Medulla oblongata (tissue), 1 donor: ENCODE data around the gene PRKCA.
A peak's percentile ranks its signal among the peaks of the same experiment; 100 is the strongest.
"Not testable (repeated sequence)": the region's sequence is repeated elsewhere in the genome, so short reads cannot be mapped to it uniquely, and the experiment has no call there.

Experiments used
- DNase-seq: peaks from one replicate; pipeline ENCODE4 v3.0.0-alpha.2; 2015; ENCODE audit errors: extremely low spot score

The PRKCA gene

DNA sequence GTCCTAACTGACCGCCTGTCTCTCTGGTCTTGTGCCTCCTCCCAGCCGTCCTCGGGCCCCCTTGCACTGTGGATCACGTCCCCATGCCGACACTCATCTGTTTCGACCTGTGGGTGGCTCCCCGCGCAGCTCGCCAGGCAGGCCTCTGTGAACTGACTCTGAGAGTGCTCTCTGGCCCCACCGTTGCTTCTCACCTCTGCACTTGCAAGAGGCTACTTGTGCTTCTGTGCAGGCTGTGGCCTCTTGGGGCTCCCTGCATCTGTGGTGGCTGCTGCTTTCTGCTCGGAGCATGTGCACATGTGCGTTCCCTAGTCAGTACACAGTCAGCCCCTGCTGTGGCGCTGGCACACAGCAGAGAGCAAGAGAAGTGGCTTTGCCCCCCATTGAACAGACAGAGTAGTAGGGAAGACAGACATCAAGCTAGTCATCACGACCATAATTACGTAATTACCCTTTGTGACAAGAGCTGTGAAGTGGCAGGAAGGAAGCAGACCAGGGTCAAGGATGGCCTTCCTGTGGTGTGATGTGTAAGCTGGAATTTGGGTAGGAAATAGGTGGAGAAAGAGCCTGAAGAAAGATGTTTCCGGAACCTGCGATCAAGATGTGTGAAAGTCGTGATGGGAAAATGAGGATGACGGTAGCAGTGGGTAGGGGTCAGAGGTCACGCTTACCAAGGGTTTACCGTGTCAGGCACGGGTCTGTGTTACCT lies 276.5 kb downstream of the PRKCA start:
- DNase-seq = no peak

DNA sequence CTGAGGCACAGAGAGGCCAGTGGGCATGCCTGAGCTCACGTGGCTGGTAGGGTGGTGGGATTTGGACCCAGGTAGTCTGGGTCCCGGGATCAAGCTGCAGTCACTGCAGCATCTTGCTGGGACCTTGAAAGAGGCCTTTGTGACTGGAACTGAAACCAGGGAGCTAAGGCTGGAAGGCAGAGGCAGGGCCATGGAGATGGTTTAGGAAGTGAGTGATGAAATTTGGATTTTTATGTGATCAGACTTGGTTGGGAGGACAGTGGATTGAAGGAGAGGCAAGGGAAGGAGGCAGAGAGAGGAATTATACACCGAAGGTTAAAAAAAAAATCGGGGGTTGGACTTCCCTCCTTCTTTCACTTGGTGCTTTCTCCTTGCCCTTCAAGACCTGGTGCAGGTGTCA lies 277.1 kb downstream of the PRKCA start:
- no peak for DNase-seq

DNA sequence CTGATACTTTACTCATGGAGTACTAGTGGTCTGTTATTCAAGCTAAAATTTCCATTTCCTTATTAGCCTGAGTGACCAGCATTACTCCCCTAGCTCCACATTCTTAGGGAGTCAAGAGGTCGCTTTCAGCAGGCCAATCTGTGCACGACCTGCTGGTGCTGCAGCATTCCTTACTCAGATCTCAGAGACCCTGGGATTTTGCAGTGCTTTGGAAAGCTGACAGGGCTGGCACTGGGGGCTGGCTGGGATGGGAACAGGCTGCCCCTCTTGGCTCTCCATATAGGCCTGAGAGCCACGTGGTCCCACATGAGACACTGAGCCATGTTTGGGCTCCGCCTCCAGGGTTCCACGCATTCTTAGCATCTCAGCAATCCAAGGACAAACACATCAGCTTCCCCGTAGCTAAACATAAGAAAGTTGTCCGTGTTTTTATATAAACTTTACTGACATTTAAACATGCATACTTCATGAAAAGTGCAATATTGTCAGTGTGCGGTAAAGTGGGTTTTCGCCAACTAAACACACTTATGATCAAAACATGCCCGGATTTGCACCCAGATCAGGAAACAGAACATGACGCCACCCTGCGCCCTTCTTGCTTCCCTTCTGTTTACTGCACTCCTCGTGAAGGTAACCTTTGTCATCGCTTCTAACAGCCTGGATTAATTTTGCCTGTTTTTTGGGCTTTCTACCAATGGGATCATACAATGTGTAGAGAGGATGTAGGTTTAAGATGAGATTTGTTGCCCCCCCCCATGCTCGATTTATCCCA lies 278.0 kb downstream of the PRKCA start:
- no peak for DNase-seq

DNA sequence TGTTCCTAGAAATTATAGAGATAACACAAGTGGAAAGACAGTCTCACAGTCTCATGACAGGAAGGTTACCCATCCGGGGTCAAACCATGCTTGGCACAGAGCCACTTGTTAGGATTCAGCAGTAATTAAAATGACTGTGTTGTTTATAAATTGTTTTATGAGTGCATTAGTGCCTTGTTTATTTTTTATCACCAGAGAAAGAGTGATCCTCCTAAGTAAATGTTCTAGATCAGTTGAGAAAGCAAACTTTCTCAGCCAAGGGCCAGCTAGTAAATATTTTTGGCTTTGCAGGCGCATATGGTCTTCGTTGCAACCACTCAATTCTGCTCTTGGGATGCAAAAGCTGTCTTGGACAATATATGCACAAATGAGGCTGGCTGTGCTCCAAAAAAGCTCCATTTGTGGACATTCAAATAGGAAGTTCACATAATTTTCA lies 278.6 kb downstream of the PRKCA start:
- no peak for DNase-seq

DNA sequence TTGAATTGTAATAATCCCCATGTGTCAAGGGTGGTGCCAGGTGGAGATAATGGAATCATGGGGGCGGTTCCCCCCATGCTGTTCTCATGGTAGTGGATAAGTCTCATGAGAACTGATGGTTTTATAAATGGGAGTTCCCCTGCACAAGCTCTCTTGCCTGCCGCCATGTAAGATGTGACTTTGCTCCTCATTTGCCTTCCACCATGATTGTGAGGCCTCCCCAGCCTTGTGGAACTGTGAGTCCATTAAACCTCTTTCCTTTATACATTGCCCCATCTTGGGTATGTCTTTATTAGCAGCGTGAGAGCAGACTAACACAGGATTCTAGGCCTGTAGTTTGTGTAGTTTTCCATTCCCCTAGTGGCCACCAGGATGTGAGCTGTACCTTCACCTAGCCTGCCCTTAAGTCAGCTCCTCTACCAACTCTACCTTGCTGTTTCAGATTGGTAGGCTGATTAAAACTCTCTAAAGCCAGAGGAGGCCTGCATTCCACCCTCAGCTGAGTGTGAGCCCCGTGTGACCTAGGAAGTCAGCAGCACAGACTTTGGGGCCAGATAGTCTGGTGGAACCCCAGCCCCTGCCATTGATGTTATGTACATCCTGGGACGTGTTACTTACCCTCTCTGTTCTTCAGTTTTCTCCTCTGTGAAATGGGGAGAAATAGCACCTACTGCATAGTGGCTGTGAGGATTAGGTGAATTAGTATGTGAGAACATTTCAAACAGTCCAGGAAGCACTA lies 280.1 kb downstream of the PRKCA start:
- no peak for DNase-seq

DNA sequence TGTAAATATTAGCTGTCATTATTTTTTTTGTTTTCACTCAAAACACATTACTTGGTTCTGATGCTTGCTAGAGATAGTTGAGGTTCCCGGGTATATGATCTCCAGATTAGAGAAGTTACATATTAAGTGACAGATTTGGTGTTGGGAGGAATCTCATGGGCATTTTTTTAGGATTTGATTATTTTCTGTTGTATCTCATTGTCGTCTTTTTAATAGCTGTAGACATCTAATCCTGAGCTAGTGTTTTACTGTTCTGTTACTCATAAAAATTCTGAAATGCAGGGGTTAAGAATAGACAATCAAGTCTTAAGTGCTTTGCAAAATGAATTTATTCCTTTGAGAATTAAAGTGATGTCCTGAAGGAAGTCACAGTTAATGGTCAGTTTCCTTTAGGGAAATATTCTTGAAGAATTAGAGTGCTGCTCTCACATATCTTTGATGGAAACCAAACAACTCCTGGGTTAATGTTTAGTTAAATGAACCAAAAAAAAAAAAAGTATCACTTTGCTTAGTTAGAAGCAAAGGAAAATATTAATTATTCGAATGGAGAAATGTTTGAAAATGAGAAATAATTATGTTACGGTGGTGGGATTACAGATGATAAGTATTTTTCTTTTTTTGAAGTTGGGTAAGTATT lies 280.8 kb downstream of the PRKCA start:
- no peak for DNase-seq

DNA sequence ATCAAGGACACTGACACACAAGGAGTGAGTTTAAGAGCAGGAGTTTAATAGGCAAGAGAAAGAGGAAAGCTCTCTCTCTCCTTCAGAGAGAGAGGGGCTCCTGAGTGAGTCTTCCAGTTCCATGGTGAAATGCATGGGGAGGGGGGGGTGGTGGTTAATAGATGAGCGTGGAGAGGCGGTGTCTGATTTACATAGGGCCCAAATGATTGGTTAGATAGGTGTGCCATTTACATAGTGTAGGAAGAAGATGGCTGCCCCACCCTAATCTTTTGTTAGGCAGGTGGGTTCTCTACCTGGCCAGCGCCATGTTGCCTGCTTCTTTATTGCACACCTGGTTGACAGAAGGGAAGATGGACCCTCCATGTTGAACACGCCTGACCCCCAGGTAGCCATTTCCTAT lies 282.5 kb downstream of the PRKCA start:
- no peak for DNase-seq

DNA sequence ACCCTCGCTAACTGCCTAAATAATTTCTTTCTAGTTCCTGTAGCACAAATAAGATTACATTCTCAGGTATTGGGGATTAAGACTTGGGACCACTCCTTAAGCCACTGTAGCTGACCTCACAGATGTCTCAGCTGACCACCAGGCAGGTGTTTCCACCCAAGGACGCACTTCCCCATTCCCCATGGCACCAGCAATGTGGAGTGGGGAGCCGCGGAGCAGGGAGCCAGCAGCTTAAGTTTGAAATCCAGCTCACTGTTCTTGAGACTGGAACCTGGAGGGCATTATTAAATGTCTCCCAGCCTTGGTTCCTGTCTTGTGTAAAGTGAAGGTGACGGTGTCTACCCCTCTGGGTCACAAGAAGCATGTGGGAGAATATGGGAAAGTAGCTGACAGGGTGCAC lies 283.1 kb downstream of the PRKCA start:
- no peak for DNase-seq

DNA sequence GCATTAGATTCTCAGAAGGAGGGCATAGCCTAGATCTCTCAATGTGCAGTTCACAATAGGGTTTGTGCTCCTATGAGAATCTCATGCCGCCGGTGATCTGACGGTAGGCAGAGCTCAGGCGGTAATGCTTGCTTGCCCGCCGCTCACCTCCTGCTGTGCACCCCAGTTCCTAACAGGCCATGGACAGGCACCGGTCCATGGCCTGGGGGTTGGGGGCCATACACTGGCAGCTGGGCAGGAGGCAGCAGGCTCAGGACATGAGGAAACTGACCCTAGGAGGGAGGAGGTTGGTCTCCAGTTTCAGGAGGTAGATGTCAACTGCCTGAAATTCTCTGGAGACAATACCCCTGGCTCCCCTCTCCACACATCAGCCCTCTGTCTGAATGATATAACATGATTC lies 287.5 kb downstream of the PRKCA start:
- no peak for DNase-seq

DNA sequence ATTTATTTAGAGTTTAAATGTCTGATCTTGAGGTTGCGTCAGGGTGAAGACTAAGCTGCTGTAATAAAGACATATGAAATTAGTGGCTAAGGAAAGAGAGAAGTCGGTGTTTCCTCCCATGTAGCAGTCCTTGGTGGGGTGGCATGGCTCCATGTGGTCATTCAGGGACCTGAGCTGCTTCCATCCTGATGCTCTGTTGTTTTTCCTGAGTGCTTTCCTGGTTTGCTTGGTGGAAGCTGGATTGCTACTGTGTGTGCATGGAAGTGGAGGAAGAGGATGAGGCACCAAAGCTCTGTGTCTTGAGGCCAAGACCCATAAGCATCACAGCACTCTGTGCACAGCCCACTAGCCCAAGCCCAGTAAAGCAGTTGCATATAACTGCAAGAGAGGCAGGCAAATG lies 290.7 kb downstream of the PRKCA start:
- DNase-seq = no peak

DNA sequence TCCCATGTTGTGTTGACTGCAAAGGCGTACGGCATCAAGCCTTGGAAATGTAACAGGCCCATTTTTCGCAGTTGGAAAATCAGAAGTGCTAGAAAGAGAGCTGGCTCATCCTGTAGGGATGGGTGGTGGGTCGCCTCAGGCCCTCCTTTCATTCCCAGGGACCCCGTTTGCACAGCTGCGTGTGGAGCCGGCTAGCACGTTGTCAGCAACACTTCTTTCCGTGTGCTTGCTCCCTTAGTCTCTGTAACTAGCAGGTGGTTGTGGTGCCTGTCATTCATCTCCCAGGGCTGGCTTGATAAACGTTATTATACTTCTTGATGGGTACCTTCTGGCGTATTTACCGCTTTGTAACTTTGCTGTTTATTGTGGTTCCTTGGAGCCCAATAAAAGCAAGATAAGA lies 293.5 kb downstream of the PRKCA start:
- no peak for DNase-seq

DNA sequence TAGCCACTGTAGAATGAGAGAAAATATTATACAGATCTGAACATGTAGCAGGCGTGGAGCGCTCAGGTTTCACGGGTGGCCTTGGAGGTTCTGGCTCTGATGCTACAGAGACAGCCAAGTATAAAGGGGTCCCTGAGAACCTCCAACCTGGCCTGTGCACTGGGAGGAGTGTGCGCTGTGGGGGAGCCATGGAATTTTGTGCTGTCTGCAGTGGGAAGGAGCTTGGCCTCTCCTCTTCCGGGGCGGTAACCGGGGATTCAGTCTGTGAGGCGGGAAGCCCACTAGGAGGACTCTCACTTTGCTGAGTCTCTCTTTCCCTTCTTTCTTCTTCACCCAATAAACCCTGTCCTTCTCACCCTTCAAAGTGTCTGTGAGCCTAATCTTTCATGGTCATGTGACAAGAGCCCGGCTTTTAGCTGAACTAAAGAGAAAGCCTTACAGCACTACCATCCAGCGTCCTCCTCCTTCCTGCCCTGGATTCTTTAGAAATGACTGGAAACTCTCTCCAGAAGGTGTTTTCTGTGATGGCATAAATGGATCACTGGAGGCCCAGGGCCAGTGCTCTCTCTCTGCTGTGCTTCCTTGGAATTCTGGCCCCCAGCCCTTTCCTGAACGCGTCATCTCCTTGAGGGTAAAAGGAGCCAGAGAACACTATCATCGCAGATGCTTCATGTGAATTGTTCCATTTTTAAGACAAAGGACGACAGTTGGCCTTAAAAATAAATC lies 300.4 kb downstream of the PRKCA start:
- no peak for DNase-seq

DNA sequence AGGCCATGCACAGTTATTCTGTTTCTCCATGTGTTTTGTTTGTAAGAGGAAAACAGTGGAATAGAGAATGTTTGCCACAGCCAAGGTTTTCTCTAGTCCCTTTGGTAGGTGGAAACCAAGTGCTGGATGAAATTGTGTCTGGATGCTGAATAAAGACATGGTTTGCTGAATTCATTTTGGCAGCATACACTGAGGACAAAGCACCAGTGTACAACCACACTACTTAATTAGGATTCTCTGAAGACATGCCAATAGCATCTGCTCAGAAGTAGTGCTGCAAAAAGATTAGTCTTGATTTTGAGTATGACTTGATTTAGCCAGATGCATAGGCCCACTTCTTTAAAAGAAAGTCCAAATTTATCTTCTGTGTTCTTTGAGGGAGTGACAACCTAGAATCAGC lies 302.0 kb downstream of the PRKCA start:
- DNase-seq = peak; percentile 75

DNA sequence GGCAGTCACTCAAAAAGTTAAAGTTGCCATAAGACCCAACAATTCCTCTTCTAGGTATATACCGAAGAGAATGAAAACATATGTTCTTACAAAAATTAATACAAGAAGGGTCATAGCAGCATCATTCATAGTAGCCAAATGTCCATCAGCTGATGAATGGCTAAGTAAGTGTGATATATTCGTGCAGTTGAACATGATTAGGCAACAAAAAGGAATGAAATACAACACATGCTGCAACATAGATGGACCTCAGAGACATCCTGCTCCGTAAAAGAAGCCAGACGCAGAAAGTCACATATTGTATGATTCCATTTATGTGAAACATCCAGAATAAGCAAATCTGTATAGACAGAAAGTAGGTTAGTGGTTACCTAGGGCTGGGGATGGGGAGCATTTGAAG lies 303.1 kb downstream of the PRKCA start:
- no peak for DNase-seq

DNA sequence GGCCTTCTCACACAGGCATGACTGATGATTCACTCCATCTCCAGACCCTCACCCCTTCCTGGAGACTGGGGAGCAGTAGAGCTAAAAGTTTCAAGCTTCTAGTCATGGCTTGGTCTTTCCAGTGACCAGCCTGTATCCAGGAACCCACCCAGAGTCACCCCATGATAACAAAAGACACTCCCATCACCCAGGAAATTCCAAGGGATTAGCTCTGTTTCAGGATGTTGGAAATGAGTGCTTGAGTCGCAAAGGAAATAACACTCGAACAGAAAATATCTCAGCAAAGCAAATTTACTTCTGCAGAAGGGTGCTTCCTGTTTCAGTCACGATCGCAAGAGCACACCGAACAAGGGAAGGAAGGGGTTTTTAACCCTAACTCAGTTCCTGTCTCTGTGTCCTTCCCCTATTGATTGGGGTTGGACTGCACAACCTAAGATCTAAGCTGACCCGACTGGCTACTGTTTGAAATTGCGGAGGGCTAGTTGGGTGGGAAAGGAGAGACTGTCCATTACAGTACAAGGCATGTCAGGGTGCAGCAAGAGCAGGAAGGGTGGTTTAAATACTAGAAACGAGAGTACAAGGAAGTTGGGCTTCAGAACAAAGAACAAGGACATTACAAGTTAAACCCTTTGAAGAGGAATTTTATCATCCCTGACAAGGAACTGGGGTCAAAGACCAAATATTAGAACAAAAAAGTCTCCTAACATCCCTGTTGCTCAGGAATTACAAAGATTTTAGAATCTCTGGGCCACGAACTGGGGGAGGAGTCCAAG lies 308.1 kb downstream of the PRKCA start:
- no peak for DNase-seq

DNA sequence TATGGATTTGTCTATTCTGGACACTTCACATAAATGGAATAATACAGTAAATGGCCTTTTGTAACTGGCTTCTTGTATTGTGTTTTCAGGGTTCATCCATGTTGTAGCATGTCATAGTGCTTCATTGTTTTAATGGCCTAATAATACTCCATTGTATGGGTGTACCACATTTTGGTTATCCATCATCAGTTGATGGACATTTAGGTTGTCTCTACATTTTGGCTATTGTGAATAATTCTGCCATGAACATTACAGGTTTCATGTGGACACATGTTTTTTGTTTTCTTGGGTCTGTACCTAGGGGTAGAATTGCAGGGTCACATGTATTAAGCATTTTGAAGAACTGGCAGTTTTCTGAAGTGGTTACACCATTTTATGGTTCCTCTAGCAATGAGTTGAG lies 309.0 kb downstream of the PRKCA start:
- DNase-seq = no peak

DNA sequence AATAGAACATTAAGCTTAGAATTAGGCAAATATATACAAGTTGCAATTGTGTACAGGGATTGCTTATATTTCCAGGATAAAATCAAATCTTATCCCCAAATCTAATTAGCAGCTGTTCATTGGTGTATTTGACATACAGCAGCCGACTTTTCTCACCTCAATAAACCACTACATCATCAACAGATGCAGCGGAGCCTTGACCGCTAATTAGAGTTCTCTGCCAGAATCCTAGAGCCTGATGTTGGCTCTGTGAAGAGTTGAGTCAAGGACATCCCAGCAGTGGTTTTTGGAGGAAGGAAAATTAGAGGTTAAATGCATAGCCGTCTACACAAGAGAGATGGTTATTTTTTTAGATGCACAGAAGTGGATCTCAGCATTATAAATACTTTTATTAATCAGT lies 310.6 kb downstream of the PRKCA start:
- DNase-seq = no peak

DNA sequence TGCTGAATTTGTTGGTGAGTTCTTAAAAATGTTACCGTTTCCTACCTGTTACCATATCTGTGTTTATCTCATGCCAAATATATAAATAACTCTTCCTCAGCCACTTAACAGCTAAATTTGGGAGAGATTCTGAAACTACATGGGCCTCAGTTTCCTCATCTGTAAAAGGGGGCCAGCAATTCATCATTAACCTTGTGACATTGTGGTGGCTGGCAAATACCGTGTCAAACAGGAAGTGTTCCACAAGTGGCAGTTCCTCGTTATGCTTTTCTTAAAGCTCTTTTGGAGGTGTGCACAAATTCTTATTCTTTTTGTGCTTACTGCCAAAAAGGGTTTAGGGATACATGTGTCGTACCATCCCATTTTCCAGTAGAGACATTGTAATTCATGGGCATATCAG lies 312.1 kb downstream of the PRKCA start:
- DNase-seq = no peak

DNA sequence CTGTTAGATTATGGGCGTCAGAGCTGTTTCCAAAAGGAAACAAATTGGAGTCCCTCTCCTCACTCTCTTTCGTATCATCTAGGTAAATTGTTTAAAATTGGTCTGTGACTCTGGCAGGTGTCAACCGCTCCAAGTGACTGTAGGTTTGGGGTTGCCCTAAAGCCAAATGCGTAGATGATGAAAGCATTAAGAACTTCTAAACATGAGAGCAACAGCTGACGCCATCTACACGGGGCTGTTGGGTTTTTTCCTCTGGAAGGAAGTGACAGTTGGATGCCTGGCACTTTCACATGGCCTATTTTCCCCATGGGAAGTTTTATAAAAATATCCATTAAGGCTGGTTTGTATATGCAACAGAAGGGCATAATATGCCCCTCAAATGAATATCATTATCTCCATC lies 316.8 kb downstream of the PRKCA start:
- DNase-seq = no peak

DNA sequence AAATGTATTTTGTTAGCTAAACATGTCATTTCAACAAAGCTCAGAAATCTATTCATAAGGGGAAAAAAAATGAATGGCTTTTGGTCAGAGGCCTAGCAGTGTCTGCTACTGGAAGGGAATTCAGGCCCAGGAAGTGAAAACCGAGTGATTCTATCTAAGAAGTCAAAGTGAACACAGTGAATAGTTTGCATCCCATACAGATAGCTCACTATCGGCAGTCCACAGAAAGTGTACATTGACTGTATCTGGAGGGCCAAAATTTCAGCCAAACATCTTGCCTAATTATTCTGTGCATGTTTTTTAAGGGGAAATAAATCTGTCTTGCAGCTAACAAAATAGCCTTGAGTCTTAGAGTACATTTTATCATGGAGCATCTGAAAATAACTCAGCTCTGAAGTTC lies 318.1 kb downstream of the PRKCA start:
- DNase-seq = no peak

DNA sequence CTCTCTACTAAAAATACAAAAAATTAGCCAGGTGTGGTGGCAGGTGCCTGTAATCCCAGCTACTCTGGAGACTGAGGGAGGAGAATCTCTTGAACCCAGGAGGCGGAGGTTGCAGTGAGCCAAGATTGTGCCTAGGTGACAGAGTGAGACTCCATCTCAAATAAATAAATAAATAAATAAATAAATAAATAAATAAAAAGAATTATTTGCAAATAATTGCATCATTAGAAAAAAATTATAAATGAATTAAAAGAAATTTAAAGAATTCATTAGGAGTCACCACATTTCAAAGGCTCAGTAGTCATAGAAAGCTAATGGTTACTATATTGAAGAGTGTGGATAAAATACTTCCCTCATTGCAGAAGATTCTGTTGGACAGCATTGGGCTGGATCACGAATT lies 322.2 kb downstream of the PRKCA start:
- not testable (repeated sequence) for DNase-seq
